ENCODE results near the gene MRPL17.

Gene MRPL17

GRCh38 chr11:6682591-6682935 lies 577 bp downstream of the MRPL17 start:
- DNase-seq: peak in 2 of 14 donors; percentile 17 to 45

- DNase-seq: peak in 1 of 14 donors; percentile 3
Observed at GRCh38 chr11:6681949-6682348, 1.2 kb downstream of the MRPL17 start.

- no peak for DNase-seq
Observed at GRCh38 chr11:6681505-6681904, 1.6 kb downstream of the MRPL17 start.

GRCh38 chr11:6677018-6677417 lies 6.1 kb downstream of the MRPL17 start:
- DNase-seq: no peak

GRCh38 chr11:6674862-6675261 lies 8.3 kb downstream of the MRPL17 start:
- no peak for DNase-seq

GRCh38 chr11:6674219-6674597 lies 8.9 kb downstream of the MRPL17 start:
- no peak for DNase-seq

GRCh38 chr11:6673523-6674218 lies 9.5 kb downstream of the MRPL17 start:
- DNase-seq: no peak

GRCh38 chr11:6671991-6672390 lies 11.1 kb downstream of the MRPL17 start:
- DNase-seq: no peak

GRCh38 chr11:6670202-6670830 lies 12.8 kb downstream of the MRPL17 start:
- DNase-seq: no peak

GRCh38 chr11:6667733-6668374 lies 15.3 kb downstream of the MRPL17 start:
- DNase-seq: no peak

- no peak for DNase-seq
Observed at GRCh38 chr11:6666302-6667183, 16.6 kb downstream of the MRPL17 start.

- DNase-seq: no peak
Observed at GRCh38 chr11:6664551-6664950, 18.6 kb downstream of the MRPL17 start.

GRCh38 chr11:6663794-6664469 lies 19.2 kb downstream of the MRPL17 start:
- no peak for DNase-seq

- no peak for DNase-seq
Observed at GRCh38 chr11:6660712-6661111, 22.4 kb downstream of the MRPL17 start.

- DNase-seq: no peak
Observed at GRCh38 chr11:6658647-6659046, 24.5 kb downstream of the MRPL17 start.

GRCh38 chr11:6657346-6657745 lies 25.8 kb downstream of the MRPL17 start:
- no peak for DNase-seq

- DNase-seq: no peak
Observed at GRCh38 chr11:6656936-6657335, 26.2 kb downstream of the MRPL17 start.

GRCh38 chr11:6656584-6656915 lies 26.6 kb downstream of the MRPL17 start:
- no peak for DNase-seq

- peak in 2 of 14 donors; percentile 13 to 20 for DNase-seq
Observed at GRCh38 chr11:6655790-6656583, 27.2 kb downstream of the MRPL17 start, which contains the start of gene DCHS1. Gene DCHS1, minus strand, starts transcription at chr11:6655809. Its CDS starts 14,196 bp downstream, at chr11:6641613.

- peak in 4 of 14 donors; percentile 18 to 65 (median 32) for DNase-seq
Observed at GRCh38 chr11:6655020-6655789, 27.9 kb downstream of the MRPL17 start.

Measured in C1 segment of cervical spinal cord (tissue), 14 donors.